Measurements from ENCODE around the gene FMNL1. TPM values are rescaled to one million over a fixed set of nuclear protein-coding genes. Genes with fewer than 3 reads are reported as not detected.

The FMNL1 gene
- total RNA-seq, 2 experiments from 2014 or later = 233 to 243 TPM

GRCh38 chr17:45261577-45262515, 40.2 kb downstream of the FMNL1 start, which contains the start of gene SPATA32:
Gene SPATA32 (minus strand): TSS chr17:45262094. CDS start chr17:45262016, 78 bp downstream.
- POLR2A ChIA-PET = interaction anchor here (1.3 kb wide), 1 partner anchor 131 kb away, joined by 3 read pairs; no protein-coding TSS in a partner anchor
- CTCF ChIA-PET = interaction anchor here (1.3 to 6.0 kb wide), 3 partner anchors 13 to 56 kb away, joined by 3 to 32 read pairs (median 4); no protein-coding TSS in a partner anchor

- ChIA-PET CTCF (interaction anchor here (1.2 to 6.0 kb wide), 3 partner anchors 14 to 122 kb away, joined by 3 to 32 read pairs (median 4); no protein-coding TSS in a partner anchor), POLR2A (interaction anchor here (0.8 to 1.3 kb wide), 2 partner anchors 38 to 130 kb away, joined by 3 read pairs; no protein-coding TSS in a partner anchor)
These were observed 41.1 kb downstream of the FMNL1 start for GRCh38 chr17:45262516-45263476.

DNA sequence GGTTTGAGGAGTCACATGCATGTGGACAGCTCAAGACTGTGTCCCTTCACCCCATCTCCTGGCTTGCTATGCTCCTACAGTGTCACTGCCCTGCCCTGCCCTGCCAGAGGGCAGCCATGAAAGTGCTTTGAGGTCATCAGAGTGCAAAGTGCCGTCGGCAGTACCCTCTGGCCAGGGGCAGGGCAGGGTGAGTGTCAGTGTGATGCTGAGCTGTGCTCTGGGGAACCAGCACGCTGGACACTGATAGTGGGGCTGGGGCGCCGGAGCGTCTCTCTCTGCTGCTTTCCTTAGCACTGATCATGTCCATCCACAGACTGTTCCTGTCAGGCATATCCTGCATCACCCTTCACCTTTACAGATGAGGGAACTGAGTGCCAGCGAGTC, 41.8 kb downstream of the FMNL1 start:
- ChIA-PET POLR2A (interaction anchor here (0.8 kb wide), 1 partner anchor 39 kb away, joined by 3 read pairs; no protein-coding TSS in a partner anchor), CTCF (interaction anchor here (1.2 to 6.0 kb wide), 3 partner anchors 14 to 122 kb away, joined by 3 to 32 read pairs (median 4); no protein-coding TSS in a partner anchor)

- POLR2A ChIA-PET = interaction anchor here (0.5 kb wide), 1 partner anchor 46 kb away, joined by 3 read pairs; no protein-coding TSS in a partner anchor
- CTCF ChIA-PET = interaction anchor here (0.6 to 6.0 kb wide), 3 partner anchors 13 to 182 kb away, joined by 3 to 32 read pairs (median 3); no protein-coding TSS in a partner anchor
These were observed 42.7 kb downstream of the FMNL1 start for GRCh38 chr17:45264430-45264829.

DNA sequence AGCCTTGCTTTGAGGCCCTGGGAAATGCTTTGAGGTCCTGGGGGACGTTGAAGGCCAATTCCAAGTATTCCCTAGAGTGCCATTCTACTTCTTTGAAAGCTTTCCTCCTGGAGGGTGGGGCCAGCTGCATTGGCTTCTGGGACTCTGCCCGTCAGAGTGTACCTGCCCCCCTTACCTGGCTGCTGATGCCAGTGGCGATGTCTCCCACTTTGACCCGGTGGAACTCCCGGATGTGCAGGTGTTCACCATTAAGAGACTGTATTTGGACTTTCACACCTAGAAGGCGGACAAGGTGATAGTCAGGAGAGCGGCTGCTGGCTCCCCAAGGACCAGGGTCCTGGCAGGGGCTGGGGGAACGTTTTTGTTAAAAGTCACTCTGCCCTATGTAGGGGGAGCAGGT, 43.3 kb downstream of the FMNL1 start:
- ChIA-PET POLR2A (interaction anchor here (0.5 kb wide), 1 partner anchor 46 kb away, joined by 3 read pairs; no protein-coding TSS in a partner anchor), CTCF (interaction anchor here (0.8 to 6.0 kb wide), 4 partner anchors 12 to 54 kb away, joined by 3 to 32 read pairs (median 4); no protein-coding TSS in a partner anchor)

DNA sequence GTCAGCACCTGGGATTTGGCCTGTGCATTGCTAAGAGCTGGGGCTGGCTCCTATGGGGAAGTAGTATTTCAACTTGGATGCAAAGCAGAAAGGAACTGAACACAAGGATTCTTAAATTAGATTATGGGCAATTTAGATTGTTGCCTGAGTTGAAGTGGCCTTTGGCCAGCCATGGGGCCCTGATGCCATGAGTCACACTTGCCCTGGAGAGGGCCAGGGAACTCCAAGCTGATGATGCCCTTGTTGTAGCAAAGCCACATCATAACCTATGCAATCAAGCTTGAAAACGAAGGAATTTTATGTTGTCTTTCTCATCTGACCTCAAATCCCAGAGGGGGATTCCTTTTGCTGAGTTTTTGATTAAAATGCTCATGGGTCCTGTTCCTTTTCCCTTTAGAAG, 44.1 kb downstream of the FMNL1 start:
- ChIA-PET POLR2A (no interaction called here), CTCF (interaction anchor here (0.8 to 6.0 kb wide), 6 partner anchors 11 to 120 kb away, joined by 3 to 32 read pairs (median 3); no protein-coding TSS in a partner anchor)

- ChIA-PET CTCF (interaction anchor here (1.0 to 6.0 kb wide), 6 partner anchors 11 to 122 kb away, joined by 3 to 32 read pairs (median 4); no protein-coding TSS in a partner anchor), POLR2A (interaction anchor here (0.6 kb wide), 1 partner anchor 49 kb away, joined by 3 read pairs; no protein-coding TSS in a partner anchor)
These were observed 44.8 kb downstream of the FMNL1 start for GRCh38 chr17:45266372-45266926.

DNA sequence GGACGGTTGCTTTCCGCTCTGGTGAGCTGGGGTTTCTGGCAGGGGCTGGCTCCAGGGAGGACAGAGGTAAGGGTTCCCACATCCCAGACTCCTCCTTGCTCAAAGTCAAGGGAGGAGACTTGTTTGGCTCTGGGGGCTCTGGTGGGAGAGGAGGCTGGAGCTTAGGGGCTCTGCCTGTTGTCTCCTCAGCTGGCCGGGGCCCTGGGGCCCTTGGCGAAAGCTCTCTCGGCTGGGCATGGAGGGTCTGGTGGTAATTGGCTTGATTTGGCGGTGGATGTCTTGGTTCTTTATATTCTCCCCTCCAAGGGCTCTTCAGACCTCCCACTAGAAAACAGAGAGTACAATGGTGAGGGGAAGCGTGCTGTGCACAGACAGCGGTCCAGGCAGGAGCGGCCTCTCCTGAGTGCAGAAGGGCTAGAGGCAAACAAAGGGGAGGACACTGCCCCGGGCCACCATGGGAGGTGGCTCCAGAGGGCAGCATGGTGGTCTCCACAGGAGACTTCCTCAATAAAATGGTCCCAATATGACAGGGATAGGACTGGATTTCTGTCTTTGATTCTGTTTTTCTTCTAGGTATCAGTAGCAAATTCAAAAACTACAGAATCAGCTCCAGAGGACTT, 45.9 kb downstream of the FMNL1 start:
- POLR2A ChIA-PET = no interaction called here
- CTCF ChIA-PET = interaction anchor here (1.0 to 6.0 kb wide), 4 partner anchors 10 to 121 kb away, joined by 3 to 32 read pairs (median 14); no protein-coding TSS in a partner anchor

GRCh38 chr17:45269912-45270311, 48.2 kb downstream of the FMNL1 start:
- POLR2A ChIA-PET = no interaction called here
- CTCF ChIA-PET = interaction anchor here (1.4 to 5.4 kb wide), 2 partner anchors 108 to 115 kb away, joined by 3 to 24 read pairs; no protein-coding TSS in a partner anchor

DNA sequence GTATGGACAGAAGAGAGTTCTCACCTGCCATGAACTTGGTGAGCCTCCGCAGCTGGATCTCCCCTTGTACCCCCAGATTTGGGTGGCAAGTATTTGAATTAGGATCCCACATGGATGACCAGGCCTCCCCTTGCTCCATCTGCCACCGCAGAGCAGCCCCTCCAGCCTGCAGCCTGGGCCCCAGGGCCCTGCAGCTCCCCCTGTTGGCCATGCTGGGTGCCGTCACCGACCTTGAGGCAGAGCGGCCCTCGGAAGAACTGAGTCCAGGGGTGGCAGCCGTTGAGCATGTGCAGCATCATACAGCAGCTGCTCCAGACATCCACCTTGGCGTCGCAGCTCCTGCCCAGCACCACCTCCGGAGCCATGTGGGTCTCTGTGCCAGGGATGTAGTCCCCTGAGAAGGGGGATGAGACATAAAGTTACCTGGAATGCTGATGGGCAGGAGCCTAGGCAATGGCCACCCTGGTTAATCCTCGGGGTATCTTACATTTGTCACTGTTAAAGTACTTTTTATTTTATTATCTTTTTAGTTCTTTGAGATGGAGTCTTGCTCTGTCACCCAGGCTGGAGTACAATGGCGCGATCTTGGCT, 49.2 kb downstream of the FMNL1 start:
- ChIA-PET CTCF (interaction anchor here (0.7 to 5.4 kb wide), 9 partner anchors 15 to 116 kb away, joined by 3 to 24 read pairs (median 3); no protein-coding TSS in a partner anchor), POLR2A (no interaction called here)

DNA sequence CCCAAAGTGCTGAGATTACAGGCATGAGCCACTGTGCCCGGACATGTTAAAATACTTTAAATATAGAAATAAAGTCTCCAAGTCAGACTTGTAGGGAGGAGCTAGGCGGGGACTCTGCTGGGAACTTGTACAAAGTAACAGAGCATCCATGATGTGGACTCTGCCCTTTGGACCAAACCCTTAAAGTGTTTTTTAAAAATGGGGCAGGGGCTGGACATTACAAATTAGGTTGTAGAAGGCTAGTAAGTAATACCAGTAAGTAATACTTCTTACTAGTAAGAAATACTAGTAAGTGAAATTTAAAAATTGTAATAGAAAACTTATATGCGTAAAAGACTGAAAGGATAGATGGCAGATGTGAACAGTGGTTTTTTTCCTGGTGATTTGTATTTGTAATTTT, 49.9 kb downstream of the FMNL1 start:
- ChIA-PET CTCF (interaction anchor here (1.2 to 5.4 kb wide), 7 partner anchors 14 to 113 kb away, joined by 3 to 24 read pairs (median 3); no protein-coding TSS in a partner anchor), POLR2A (no interaction called here)

DNA sequence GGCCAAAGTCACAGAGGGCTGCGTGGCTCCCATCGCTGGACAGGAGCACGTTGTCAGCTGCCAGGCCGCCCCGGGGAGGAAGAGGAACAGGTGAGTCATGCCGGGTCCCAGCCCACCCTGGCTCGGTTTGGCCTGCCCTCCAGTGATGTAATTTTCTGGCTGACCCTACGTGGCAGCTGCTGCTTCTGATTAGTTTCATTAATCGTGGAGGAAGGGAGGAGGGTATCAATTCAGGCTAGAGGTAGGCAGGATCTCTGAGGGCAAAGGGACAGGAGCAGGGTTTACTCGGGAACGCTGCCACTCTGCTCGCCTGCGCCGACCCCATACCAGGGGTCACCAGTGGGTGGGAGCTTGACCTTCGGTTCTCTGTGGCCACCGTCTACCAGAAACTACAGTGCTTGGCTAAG, 51.9 kb downstream of the FMNL1 start:
- ChIA-PET POLR2A (no interaction called here), CTCF (interaction anchor here (3.0 kb wide), 1 partner anchor 55 kb away, joined by 12 read pairs; no protein-coding TSS in a partner anchor)

DNA sequence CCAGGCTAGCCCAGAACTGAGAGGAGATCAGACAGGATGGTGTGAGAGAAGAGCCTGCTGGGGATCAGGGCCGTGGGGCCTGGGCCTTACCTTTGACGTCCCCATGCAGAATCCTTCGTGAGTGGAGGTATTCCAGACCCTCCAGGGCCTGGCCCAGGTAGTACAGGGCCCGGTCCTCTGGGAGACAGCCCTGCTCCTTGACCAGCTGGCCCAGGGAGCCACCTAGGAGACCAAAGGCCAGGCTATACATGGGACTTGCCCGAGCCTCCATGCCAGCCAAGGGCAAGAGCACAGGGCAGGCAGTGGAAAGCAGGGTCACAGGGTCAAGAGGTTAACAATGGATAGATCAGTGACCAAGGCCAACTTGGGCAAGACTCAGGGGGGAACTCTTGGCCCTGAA, 52.3 kb downstream of the FMNL1 start:
- ChIA-PET CTCF (interaction anchor here (3.0 kb wide), 1 partner anchor 55 kb away, joined by 12 read pairs; no protein-coding TSS in a partner anchor), POLR2A (no interaction called here)

DNA sequence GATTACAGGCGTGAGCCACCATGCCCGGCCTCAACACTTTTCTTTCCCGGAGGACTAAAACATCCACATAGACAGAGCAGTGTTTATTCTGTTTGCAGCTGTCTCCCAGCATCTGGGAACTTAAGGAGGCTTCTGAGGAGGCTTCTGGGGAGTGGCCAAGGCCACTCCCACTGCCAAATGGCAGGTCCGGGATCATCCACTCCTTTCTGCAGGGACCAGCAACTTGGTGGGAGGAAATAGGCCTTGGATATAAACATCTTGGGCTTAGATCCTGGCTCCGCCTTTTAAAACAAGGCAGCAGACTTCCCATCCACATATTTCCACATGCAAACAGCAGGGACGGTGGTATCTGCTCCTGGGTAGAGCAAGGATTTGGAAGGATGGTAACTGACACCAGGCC, 54.3 kb downstream of the FMNL1 start:
- CTCF ChIA-PET = interaction anchor here (0.7 to 4.9 kb wide), 9 partner anchors 9 to 126 kb away, joined by 3 to 82 read pairs (median 6); partner anchors contain the start of gene FMNL1
- POLR2A ChIA-PET = interaction anchor here (0.7 kb wide), 1 partner anchor 117 kb away, joined by 3 read pairs; no protein-coding TSS in a partner anchor

DNA sequence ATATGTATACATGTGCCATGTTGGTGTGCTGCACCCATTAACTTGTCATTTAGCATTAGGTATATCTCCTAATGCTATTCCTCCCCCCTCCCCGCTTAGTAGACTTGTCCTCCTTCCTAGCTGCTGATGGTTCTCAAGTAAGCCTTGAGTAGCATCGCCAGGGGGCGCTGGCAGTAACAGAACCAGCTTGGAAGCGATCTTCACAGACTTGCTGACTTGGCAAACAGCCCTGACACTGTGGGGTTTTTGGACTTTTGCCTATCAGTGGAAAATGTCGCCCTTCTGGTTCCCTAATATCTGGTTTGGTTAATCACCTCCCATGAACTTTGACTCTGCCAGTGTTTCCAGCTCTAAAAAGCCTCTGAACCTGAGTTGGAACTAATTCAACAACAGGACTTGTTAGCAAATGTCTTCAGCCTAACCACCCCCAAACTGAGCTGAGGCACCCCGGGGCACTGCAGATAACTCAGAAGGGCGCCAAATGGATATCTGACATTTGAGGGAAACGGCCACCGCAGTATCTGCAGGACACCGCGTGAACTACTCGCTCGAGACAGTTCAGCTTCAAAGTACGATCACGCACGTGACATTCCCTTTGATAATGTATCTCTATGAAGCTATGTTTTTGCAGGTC, 55.6 kb downstream of the FMNL1 start:
- CTCF ChIA-PET = interaction anchor here (0.6 to 4.9 kb wide), 24 partner anchors 10 to 148 kb away, joined by 3 to 82 read pairs (median 4); partner anchors contain the start of genes ACBD4, FMNL1 and MAP3K14
- POLR2A ChIA-PET = interaction anchor here (0.7 kb wide), 1 partner anchor 117 kb away, joined by 5 read pairs; no protein-coding TSS in a partner anchor

DNA sequence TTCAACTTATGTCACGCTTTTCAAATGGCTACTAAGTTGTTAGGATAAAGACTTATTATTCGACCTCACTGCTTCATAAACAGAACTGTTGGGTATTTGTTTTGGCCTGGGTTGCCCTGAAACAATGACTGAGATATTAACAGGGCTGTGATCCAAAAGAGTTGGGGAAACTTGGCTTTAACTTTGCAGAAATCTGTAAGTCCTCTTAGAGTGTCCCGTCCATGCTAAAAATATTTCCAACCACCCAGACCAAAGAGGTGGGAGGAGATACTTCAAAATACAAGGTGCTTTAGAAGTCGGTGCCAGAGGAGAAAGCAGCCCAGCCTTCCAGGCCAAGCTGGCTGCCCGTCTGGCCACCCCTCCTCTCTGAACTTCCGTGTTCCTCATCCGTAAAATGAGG, 56.3 kb downstream of the FMNL1 start:
- ChIA-PET CTCF (interaction anchor here (0.6 to 4.9 kb wide), 16 partner anchors 13 to 822 kb away, joined by 3 to 82 read pairs (median 5); partner anchors contain the start of genes ACBD4, FMNL1 and MAP3K14), POLR2A (interaction anchor here (0.7 kb wide), 1 partner anchor 81 kb away, joined by 5 read pairs; no protein-coding TSS in a partner anchor)
